Measurements from ENCODE around the gene DLG2.

DLG2 gene

DNA sequence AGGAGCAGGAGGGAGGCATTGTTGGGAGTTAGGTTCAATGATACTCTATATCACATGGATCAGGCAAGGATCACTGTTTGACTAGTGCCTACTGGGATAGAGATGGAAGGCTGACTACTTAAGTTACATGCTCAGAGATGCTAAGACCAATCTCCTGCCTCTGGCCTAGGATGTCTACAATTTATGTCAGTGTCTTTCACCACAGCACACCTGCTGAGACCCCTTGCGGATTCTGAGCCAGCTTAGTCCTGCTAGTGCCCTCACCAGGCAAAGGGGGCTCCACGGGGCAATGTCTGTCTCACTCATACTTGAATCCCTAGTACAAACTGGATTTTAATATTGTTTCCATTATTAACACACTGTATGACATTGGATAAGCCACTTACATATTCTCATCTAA lies 732.5 kb downstream of the DLG2 start:
- TF ChIP-seq, protein P1, sequence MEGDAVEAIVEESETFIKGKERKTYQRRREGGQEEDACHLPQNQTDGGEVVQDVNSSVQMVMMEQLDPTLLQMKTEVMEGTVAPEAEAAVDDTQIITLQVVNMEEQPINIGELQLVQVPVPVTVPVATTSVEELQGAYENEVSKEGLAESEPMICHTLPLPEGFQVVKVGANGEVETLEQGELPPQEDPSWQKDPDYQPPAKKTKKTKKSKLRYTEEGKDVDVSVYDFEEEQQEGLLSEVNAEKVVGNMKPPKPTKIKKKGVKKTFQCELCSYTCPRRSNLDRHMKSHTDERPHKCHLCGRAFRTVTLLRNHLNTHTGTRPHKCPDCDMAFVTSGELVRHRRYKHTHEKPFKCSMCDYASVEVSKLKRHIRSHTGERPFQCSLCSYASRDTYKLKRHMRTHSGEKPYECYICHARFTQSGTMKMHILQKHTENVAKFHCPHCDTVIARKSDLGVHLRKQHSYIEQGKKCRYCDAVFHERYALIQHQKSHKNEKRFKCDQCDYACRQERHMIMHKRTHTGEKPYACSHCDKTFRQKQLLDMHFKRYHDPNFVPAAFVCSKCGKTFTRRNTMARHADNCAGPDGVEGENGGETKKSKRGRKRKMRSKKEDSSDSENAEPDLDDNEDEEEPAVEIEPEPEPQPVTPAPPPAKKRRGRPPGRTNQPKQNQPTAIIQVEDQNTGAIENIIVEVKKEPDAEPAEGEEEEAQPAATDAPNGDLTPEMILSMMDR (IDR thresholded peaks at IDR 0.05; ENCODE audit: low read depth, low read length) = no peak
- DNase-seq (ENCODE audit: low read depth in 2 of 2) = no peak
- no peak overlapping the region for H3K4me3 ChIP-seq (replicated peaks in 1 of 2; ENCODE audit: low read depth in 2 of 2, low read length in 2 of 2)

DNA sequence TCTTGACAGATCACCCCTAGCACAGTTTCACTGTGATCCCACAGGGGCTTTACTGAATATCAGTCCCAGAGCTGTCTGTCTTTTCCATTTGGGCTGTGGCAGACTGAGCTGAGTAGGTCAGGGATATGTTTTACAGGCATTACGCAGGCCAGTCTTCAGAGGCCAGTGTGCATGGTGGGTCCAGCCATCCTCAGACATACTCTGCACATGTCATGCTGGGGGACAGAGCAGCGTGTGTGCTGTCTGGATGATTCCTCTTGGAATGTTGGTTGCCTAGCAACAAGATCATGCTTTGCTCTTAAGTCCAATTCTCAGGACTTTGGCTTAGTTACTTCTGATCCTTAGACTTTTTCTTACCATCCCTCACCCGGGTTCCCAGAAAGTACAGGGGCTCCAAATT lies 736.5 kb downstream of the DLG2 start:
- peak in 1 of 2 donors; percentile 27 for DNase-seq (ENCODE audit: low read depth in 2 of 2)
- H3K4me3 ChIP-seq (replicated peaks in 1 of 2; ENCODE audit: low read depth in 2 of 2, low read length in 2 of 2) = no peak overlapping the region
- TF ChIP-seq, protein P1 (IDR thresholded peaks at IDR 0.05; ENCODE audit: low read depth, low read length) = no peak

DNA sequence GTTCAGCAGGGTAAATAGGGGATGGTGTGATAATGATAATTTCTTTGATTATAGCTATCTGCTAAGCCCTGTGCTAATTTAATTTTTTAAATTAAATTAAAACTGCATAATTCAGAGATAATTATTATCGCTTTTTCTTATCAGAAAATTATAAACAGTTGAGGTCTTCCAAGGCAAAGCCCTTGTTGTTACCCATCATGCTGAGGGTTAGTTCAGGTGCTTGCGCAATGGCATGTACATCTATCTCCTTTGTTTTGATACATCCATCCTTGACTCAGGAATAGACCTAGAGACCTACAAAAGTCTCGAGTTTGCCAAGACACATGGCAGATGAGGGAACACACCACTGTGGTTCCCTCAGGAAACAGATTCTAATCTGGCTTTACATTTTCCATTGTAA lies 737.6 kb downstream of the DLG2 start:
- H3K4me3 ChIP-seq (replicated peaks in 1 of 2; ENCODE audit: low read depth in 2 of 2, low read length in 2 of 2) = no peak overlapping the region
- no peak for DNase-seq (ENCODE audit: low read depth in 2 of 2)
- TF ChIP-seq, protein P1 (IDR thresholded peaks at IDR 0.05; ENCODE audit: low read depth, low read length) = no peak

DNA sequence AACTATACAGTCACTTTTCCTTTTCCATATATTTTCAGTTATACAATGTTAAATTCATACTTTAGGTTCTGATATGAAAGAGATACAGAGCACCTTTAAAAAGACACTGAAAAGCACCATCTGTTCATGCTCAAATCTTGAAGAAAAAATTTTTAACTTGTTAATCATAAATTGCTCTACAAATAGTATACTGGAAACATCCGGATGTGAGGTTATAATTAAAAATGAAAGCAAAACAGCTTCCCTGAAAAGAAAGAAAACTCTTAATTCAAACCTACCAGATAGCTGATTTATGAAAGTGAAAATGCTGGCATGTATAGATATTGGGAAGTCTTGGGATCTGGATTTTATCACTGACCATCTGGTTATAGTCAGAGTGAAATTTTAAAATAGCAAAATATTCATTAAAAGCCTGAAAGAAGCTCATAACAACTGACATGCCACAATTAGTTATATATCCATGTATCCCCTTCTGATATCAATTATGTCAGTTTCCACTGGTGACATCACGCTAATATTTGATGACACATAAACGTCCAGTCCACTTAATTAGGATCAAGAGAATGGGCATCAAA lies 740.0 kb downstream of the DLG2 start:
- TF ChIP-seq, protein P1 (IDR thresholded peaks at IDR 0.05; ENCODE audit: low read depth, low read length) = no peak
- no peak overlapping the region for H3K4me3 ChIP-seq (replicated peaks in 1 of 2; ENCODE audit: low read depth in 2 of 2, low read length in 2 of 2)
- DNase-seq (ENCODE audit: low read depth in 2 of 2) = peak in 1 of 2 donors; percentile 36

DNA sequence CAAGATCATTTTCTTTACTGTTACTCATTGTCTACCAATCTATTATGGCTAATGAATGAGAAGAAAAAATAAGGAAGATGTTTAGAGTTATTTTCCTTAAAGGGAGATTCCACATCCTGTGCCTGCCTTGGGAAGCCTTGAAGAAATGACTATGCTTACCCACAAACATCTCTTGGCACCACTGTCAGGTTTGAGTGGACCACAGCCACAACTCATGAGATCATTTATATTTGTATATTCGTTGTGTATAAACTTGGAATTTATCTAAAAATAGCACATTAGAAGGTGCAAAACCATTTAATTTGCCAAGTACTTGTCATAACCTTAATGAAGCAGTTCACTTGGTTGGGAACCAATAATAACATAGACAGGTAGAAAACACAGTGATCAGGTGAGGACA lies 740.8 kb downstream of the DLG2 start:
- peak; percentile 1 to 69 for DNase-seq (ENCODE audit: low read depth in 2 of 2)
- TF ChIP-seq, protein P1 (IDR thresholded peaks at IDR 0.05; ENCODE audit: low read depth, low read length) = no peak
- no peak overlapping the region for H3K4me3 ChIP-seq (replicated peaks in 1 of 2; ENCODE audit: low read depth in 2 of 2, low read length in 2 of 2)

DNA sequence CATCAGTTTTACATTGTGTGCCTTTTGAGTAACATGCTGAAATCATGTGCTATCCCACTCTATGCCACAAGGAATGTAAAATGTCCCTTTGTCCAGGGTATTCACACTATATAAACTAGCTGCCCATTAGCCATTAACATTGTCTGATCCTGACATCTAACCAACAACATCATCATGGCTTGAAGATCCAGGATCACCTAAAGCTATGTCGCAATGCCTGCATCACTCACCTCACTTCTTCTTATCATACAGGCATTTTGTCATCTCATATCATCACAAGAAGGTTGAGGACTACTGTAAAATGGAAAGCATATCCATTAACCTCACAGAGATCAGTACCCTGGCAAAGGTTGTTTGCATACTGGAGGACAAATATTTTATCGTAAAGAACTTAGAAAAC lies 742.3 kb downstream of the DLG2 start:
- TF ChIP-seq, protein P1 (IDR thresholded peaks at IDR 0.05; ENCODE audit: low read depth, low read length) = no peak
- DNase-seq (ENCODE audit: low read depth in 2 of 2) = no peak
- no peak overlapping the region for H3K4me3 ChIP-seq (replicated peaks in 1 of 2; ENCODE audit: low read depth in 2 of 2, low read length in 2 of 2)

DNA sequence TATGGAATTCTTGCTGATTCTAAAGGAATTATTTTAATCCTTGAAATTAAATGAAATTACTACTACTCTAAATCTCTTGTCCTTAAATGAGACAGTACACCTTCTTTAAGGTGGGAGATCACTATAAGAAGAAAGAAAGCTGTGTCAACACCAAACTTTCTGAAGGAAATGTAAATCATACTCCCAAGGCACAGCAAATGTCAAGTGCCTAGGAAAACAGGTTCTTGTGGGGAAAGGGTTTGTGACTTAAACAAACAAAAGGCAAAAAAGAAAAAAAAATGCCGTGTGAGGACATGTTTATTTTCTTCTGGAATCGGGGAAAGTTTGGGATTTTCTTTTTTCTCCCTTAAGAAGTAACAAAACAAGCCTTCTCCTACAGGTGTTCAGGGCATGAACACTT lies 745.1 kb downstream of the DLG2 start:
- DNase-seq (ENCODE audit: low read depth in 2 of 2) = no peak
- TF ChIP-seq, protein P1 (IDR thresholded peaks at IDR 0.05; ENCODE audit: low read depth, low read length) = no peak
- no peak overlapping the region for H3K4me3 ChIP-seq (replicated peaks in 1 of 2; ENCODE audit: low read depth in 2 of 2, low read length in 2 of 2)
